Astrocyte of the spinal cord (primary cell): ENCODE data around the gene CC2D2A.

Source experiments
- DNase-seq: peaks from one replicate; pipeline ENCODE4 v3.0.0; 2011; ENCODE audit warnings: low read depth, low spot score
- H3K4me3 ChIP-seq: 2 replicates; pipeline ENCODE4 v1.5.1; 2011; ENCODE audit warnings: low read depth, mild to moderate bottlenecking, low read length, moderate library complexity
- in situ Hi-C: cut with HindIII; loops from 2 replicates; pipeline ENCODE4 v1.10.0; 2017; ENCODE audit warnings: low sequenced_read_pairs
- TF ChIP-seq, protein P1 (sequence below): IDR thresholded peaks from 2 replicates; pipeline ENCODE4 v1.5.1; 2012; ENCODE audit warnings: low read depth, mild to moderate bottlenecking, low read length, inconsistent platforms

The CC2D2A gene

GRCh38 chr4:15536552-15537499 is 67.1 kb downstream of the CC2D2A start:
- DNase-seq, result no peak
- TF ChIP-seq, protein P1, sequence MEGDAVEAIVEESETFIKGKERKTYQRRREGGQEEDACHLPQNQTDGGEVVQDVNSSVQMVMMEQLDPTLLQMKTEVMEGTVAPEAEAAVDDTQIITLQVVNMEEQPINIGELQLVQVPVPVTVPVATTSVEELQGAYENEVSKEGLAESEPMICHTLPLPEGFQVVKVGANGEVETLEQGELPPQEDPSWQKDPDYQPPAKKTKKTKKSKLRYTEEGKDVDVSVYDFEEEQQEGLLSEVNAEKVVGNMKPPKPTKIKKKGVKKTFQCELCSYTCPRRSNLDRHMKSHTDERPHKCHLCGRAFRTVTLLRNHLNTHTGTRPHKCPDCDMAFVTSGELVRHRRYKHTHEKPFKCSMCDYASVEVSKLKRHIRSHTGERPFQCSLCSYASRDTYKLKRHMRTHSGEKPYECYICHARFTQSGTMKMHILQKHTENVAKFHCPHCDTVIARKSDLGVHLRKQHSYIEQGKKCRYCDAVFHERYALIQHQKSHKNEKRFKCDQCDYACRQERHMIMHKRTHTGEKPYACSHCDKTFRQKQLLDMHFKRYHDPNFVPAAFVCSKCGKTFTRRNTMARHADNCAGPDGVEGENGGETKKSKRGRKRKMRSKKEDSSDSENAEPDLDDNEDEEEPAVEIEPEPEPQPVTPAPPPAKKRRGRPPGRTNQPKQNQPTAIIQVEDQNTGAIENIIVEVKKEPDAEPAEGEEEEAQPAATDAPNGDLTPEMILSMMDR, result no peak
- no peak overlapping the region for H3K4me3 ChIP-seq
- in situ Hi-C loops, result no loop called here

DNA sequence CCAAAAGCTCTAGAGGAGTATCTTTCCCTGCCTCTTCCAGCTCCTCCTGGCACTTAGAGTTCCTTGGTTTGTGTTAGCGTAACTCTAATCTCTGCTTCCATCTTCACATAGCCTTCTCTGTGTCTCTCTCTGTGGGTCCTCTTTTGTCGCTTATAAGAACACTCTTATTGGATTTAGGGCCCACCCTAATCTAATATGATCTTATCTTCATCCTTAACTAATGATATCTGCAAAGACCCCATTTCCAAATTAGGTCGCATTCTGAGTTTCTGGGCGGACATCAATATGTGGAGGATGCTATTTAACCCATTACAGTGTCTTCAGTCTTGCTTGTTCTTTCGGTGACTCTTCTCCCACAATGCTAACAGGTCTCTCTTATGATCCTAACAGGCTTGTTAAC is 72.3 kb downstream of the CC2D2A start:
- no peak overlapping the region for H3K4me3 ChIP-seq
- in situ Hi-C loops, result no loop called here
- TF ChIP-seq, protein P1, result no peak
- DNase-seq, result no peak

- in situ Hi-C loops, result no loop called here
- H3K4me3 ChIP-seq, result no peak overlapping the region
- TF ChIP-seq, protein P1, result no peak
- no peak for DNase-seq
Measured at GRCh38 chr4:15542760-15543159, 73.1 kb downstream of the CC2D2A start.

- TF ChIP-seq, protein P1, result no peak
- no peak overlapping the region for H3K4me3 ChIP-seq
- in situ Hi-C loops, result no loop called here
- DNase-seq, result no peak
Measured at GRCh38 chr4:15543537-15544247, 74.0 kb downstream of the CC2D2A start.

DNA sequence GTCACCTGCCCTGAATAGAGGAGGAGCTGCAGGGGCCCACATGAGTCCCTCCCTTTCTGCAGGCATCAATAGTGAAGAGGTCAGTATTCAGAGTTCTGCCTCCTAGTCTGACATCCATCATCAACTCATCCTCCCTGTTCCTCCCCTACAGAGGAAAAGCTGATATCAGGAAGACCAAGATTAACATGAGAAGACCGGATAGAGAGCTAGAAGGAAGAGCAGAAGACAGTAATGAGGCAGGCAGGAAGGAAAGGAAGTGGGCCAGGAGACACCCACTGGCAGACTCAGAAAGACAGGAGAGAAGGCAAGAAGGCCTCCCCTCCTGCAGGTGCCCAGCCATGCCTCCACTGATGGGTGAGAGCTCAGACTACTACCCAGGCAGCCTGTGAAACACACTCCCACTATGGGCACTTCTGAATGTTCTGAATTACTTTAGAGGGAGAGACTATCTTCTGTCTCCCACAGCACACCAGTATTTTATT is 74.6 kb downstream of the CC2D2A start:
- no peak overlapping the region for H3K4me3 ChIP-seq
- in situ Hi-C loops, result no loop called here
- TF ChIP-seq, protein P1, result no peak
- DNase-seq, result no peak

- no peak overlapping the region for H3K4me3 ChIP-seq
- in situ Hi-C loops, result no loop called here
- TF ChIP-seq, protein P1, result no peak
- no peak for DNase-seq
Measured at GRCh38 chr4:15545371-15545770, 75.7 kb downstream of the CC2D2A start.
